Peyer's patch (tissue), 4 donors: ENCODE measurements around the gene KLF18.

Experiments used
- CTCF ChIP-seq, 6 experiments: fragments of 450-650 bp in 4 of 6; fragments of 200-600 bp in 2 of 6; sonication (generic) in 1 of 6; IDR thresholded peaks; one replicate each; pipeline ENCODE4 v1.5.1; 2017 to 2019; ENCODE audit warnings: antibody characterized with exemption in 6 of 6, mild to moderate bottlenecking in 3 of 6, moderate library complexity in 1 of 6
- POLR2A ChIP-seq, 2 donors: fragments of 450-650 bp; IDR thresholded peaks; one replicate each; pipeline ENCODE4 v1.5.1; 2017; ENCODE audit warnings: antibody characterized with exemption in 2 of 2, mild to moderate bottlenecking in 2 of 2, moderate library complexity in 2 of 2

- no peak for TF ChIP-seq CTCF (IDR thresholded peaks at IDR 0.05)
- no peak for TF ChIP-seq POLR2A (IDR thresholded peaks at IDR 0.05)
Measured at GRCh38 chr1:44151332-44151731, 9.9 kb upstream of the KLF18 start.
